Left ventricle myocardium superior (tissue), 1 donor: ENCODE results near the gene CD3E. TPM values are rescaled to one million over a fixed set of nuclear protein-coding genes. Genes with fewer than 3 reads are reported as not detected.
"Not testable (repeated sequence)": the region's sequence is repeated elsewhere in the genome, so short reads cannot be mapped to it uniquely, and the experiment has no call there.

ENCODE experiments used
- ATAC-seq: fragments of 200-7000 bp; cut with Tn5 transposase; one replicate; pipeline ENCODE4 v1.9.1; 2020; ENCODE audit warnings: mild to moderate bottlenecking, moderate library complexity
- DNase-seq: peaks from one replicate; pipeline ENCODE4 v3.0.0-alpha.2; 2020
- intact Hi-C: fragments of 100-400 bp; cut with micrococcal nuclease; formaldehyde crosslinking; loops from one replicate; pipeline ENCODE4 v1.11.0; 2022
- total RNA-seq: library from RNA; stranded (reverse); fragmentation: NEBNext Ultra II Directional; extraction: Animal tissue kit (Norgen Biotek cat#: 25700); gene quantifications from one replicate; pipeline ENCODE4 v1.2.1, GENCODE V29; 2021
- donor health status: DM: no; HTN: yes; CAD: no; lungs with severe emphysema.

The CD3E gene
- total RNA-seq, 1 donor from 2014 or later = 1.1 TPM

DNA sequence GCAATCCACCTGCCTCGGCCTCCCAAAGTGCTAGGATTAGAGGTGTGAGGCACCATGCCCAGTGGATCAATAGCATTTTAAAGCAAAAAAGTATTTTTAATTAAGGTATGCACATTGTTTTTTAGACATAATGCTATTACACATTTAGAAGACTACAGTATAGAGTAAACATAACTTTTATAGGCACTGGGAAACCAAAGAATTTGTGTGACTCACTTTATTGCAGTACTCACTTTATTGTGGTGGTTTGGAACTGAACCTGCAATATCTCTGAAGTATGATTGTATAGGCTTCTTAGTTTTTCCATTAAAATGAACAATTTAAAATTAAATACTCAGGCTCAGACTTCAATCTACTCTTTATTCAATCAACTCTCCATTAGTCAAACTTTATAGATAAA lies 17.5 kb upstream of the CD3E start:
- DNase-seq (no peak), ATAC-seq (no peak)
- intact Hi-C loops = no loop called here

DNA sequence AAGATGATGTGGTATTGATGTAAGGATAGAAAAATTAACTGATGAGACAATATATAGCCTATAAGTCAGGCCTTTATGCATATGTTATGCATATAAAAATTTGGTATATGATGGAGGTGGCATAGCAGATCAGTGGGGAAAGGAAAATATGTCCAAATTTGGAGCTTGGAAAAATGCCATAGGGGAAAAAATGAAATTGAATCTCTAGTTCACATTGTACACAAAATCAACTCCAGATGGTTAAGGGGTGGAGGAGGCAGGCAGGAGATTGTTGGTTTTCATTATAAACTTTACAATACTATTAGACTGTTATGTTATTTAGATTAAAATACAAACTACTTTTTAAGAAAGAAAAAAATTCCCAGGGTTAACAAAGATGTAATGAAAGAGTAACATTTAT lies 15.1 kb upstream of the CD3E start:
- intact Hi-C loops = no loop called here
- DNase-seq = no peak

DNA sequence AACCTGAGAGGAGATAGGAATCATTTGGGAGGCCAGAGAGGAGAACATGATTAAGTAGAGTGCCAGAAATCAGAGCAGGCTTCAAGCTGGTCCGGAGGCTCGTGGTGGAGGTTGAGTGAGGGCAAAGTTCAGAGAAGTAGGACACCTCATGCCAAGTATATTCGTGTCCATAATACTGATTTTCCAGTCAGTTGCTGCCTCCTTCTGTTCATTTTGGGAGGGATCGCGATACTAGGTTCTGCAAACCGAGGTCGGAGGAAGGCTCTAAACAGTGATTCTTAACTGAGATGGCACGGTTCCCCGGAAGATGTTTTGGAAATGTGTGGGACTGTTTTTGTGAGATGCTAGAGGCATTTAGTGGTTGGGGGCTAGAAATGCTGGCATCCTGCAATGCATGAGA lies 13.6 kb upstream of the CD3E start:
- peak; percentile 85 for ATAC-seq
- intact Hi-C loops = loop anchor here (2.0 kb wide), 1 partner anchor 92 kb away; no protein-coding TSS in a partner anchor
- DNase-seq = no peak

More for the DNA sequence above, 15.1 kb upstream of the CD3E start:
- no peak for ATAC-seq

DNA sequence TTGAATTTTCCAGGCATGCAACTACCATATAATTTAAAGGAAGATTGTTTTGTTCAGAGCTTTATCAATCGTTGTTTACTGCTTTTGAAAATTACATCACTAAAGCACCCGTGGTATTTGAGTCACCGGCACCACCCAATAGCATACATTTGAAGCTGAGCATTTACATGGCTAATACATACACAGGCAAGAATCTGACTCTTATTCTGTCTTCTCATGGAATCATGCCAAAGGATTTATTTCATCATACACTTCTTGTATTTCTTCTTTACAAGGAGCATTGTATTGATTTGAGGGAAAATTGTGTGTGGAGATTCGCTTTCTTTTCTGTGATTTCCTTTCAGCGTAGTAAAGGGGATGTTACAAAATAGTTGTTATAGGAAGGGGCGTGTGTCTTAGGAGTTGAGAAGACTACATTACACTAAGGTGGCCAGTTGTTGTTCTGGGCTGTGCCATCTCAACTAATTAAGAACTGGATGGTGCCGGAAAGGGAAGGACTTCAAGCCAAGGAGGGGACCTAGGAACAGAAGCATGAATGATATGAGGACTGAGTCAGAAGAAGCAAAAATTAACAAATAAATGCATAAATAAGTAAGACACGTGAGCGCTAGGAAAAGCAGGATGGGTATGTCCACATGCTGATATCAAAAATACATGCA lies 12.9 kb upstream of the CD3E start:
- ATAC-seq (no peak), DNase-seq (no peak)
- intact Hi-C loops = loop anchor here (2.0 kb wide), 1 partner anchor 93 kb away; no protein-coding TSS in a partner anchor

DNA sequence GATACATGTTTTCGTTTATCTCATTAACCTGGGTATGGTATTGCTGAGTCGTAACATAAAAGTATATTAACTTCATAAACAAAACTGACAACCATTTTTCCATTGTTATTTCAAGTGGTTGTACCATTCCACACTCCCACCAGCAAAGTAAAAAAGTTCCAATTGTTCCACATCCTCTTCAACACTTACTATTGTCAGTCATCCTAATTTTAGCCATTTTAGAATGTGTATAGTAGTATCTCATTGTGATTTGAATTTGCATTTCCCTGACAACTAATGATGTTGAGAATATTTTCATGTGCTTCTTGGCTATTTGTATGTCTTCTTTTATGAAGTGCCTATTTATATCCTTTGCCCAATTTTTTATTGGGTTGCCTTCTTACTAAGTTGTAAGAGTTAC lies 10.5 kb upstream of the CD3E start:
- DNase-seq (no peak), ATAC-seq (no peak)
- intact Hi-C loops = no loop called here

GRCh38 chr11:118295199-118295598 lies 9.3 kb upstream of the CD3E start:
- intact Hi-C loops = no loop called here
- DNase-seq (no peak), ATAC-seq (no peak)

DNA sequence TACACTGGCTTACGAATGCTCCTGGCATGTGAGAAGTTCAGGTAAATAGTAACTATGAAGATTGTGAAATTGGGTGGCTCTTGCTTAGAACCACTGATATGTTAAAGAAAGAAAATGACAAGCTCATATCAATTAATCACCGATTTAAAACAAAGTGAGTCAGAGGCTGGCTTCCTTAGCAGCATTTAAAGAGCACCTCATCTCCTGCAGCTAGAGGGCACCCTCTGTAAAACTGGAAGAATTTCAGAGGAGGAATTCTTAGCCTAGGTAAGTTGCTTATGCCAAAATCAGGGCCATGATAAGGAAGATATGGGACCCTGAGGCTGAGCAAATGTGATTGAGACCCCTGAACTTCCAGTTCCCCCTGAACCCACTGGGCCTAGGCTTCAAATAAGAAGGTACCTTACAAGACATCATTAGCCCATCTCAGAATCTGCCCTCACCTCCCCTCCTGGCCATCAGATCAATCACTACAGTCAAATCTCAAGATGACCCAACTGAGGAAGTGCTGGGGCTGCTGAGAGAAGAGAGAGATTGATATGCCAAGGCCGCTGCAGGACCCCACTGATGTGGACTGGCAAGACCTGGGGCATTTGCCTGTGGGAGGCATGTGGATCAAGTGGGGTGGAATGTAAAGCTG lies 8.6 kb upstream of the CD3E start:
- intact Hi-C loops = no loop called here
- peak; percentile 25 for ATAC-seq

GRCh38 chr11:118301600-118302195 lies 2.8 kb upstream of the CD3E start:
- no peak for ATAC-seq
- DNase-seq = no peak
- intact Hi-C loops = no loop called here

More for the DNA sequence above, 8.6 kb upstream of the CD3E start:
- no peak for DNase-seq

- no peak for DNase-seq
- ATAC-seq = no peak
- intact Hi-C loops = no loop called here
Observed at GRCh38 chr11:118304227-118304567, 333 bp upstream of the CD3E start.

GRCh38 chr11:118305726-118306125 lies 1.2 kb downstream of the CD3E start:
- ATAC-seq (no peak), DNase-seq (no peak)
- intact Hi-C loops = no loop called here

- intact Hi-C loops = no loop called here
- ATAC-seq (no peak), DNase-seq (no peak)
Observed at GRCh38 chr11:118306556-118306955, 2.0 kb downstream of the CD3E start.

GRCh38 chr11:118308995-118309528 lies 4.5 kb downstream of the CD3E start:
- ATAC-seq, intact Hi-C loops: not testable (repeated sequence)

DNA sequence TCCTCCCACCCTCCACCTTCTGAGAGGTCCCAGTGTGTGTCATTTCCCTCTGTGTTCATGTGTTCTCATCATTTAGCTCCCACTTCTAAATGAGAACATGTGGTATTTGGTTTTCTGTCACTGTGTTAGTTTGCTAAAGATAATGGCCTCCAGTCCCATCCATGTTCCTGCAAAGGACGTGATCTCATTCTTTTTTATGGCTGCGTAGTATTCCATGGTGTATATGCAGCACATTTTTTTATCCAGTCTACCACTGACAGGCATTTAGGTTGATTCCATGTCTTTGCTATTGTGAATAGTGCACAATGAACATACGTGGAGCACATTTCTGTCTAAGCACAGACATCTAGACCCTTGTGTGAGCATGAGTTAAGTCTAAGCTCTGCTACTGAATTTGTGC lies 5.7 kb downstream of the CD3E start:
- ATAC-seq (no peak), DNase-seq (no peak)
- intact Hi-C loops = no loop called here

More at GRCh38 chr11:118308995-118309528, 4.5 kb downstream of the CD3E start:
- not testable (repeated sequence) for DNase-seq

- no peak for ATAC-seq
- no peak for DNase-seq
- intact Hi-C loops = no loop called here
Observed at GRCh38 chr11:118310781-118311485, 6.4 kb downstream of the CD3E start.

GRCh38 chr11:118311518-118311917 lies 7.0 kb downstream of the CD3E start:
- DNase-seq (no peak), ATAC-seq (no peak)
- intact Hi-C loops = no loop called here

GRCh38 chr11:118312328-118312727 lies 7.8 kb downstream of the CD3E start:
- intact Hi-C loops = no loop called here
- DNase-seq = no peak
- ATAC-seq = no peak

DNA sequence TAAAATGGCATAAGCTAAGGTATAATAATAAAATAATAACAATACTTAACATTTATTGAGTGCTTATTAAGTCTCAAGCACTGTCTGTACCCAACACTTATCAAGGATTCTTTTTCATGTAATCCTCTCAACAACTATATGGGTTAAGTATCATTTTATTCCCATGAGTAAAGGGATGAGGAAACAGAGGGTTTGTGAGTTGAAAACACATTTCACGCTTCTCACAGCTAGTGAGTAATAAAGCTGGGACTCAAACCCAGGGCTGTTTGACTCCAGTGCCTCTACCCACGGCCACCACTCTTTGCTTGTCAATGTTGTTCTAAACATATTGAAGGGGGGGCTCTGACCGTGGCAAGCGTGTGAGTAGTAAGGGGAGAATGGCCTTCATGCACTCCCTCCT lies 8.7 kb downstream of the CD3E start:
- intact Hi-C loops = no loop called here
- ATAC-seq (no peak), DNase-seq (no peak)

- DNase-seq (no peak), ATAC-seq (no peak)
- intact Hi-C loops = no loop called here
Observed at GRCh38 chr11:118314988-118315411, 10.5 kb downstream of the CD3E start.

- DNase-seq = no peak
- intact Hi-C loops = no loop called here
- ATAC-seq = no peak
Observed at GRCh38 chr11:118318124-118318523, 13.6 kb downstream of the CD3E start.
